SKM-1 (cell line): ENCODE data around the gene SLC35B4.

ENCODE experiments used
- DNase-seq: peaks from one replicate; lab custom pipeline; 2025; ENCODE audit not compliant: unreplicated experiment; lab: John Stamatoyannopoulos, UW

Gene SLC35B4

GRCh38 chr7:134316539-134317344 lies at the start of gene SLC35B4:
SLC35B4 (minus strand) TSS chr7:134316930; CDS start chr7:134316751, 179 bp downstream.
- DNase-seq = peak; percentile 94

- DNase-seq = no peak
Measured at GRCh38 chr7:134366481-134366880, 49.8 kb upstream of the SLC35B4 start.

GRCh38 chr7:134365341-134366054 lies 48.8 kb upstream of the SLC35B4 start:
- no peak for DNase-seq

GRCh38 chr7:134364619-134365037 lies 47.9 kb upstream of the SLC35B4 start:
- no peak for DNase-seq

GRCh38 chr7:134362587-134363483 lies 46.1 kb upstream of the SLC35B4 start:
- no peak for DNase-seq

DNA sequence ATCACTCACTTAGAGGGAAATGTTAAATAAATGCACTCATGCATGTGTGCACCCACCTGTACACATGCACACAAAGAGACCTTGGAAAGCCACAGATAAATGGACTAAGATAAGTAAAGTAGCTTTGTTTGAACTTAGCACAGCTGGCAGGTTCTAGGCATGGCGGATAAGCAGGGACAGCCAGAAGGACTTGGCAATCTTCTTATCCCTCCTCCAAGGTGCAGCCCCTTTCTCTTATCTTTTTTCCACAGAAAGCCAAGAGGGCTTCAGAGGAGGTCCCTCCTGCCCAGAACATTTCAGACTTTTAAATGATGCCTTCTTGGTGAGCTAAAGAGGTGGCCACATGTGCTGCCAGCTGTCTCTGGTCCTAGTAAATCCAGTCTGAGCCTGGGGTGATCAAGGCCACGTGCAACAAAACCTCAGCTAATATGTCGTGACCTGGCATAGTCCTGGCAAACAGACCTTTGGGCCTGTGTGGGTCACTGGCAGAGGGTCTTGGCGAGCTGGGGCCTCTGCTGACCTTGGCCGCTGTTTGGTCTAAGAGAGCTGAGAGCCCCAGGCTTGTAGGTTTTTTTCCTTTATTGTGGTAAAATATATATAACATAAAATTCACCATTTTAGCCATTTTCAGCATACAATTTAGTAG lies 43.2 kb upstream of the SLC35B4 start:
- no peak for DNase-seq

DNA sequence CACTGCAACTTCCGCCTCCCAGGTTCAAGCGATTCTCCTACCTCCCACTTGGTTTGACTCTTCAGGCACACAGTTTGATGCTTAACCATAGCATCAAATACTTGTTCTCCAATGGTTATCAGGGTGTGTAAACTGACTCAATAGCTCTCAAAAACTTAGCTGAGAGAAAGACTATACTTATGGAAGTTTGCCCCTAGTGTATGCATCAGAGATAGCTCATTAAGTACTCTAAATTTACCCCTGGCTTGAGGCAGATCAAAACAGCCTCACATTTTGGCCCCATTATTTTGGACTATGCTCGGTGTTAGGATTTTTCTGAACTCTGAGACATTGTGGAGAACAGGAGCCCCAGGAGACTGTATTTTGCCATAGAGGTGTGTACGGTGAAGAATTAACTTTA lies 40.8 kb upstream of the SLC35B4 start:
- no peak for DNase-seq

DNA sequence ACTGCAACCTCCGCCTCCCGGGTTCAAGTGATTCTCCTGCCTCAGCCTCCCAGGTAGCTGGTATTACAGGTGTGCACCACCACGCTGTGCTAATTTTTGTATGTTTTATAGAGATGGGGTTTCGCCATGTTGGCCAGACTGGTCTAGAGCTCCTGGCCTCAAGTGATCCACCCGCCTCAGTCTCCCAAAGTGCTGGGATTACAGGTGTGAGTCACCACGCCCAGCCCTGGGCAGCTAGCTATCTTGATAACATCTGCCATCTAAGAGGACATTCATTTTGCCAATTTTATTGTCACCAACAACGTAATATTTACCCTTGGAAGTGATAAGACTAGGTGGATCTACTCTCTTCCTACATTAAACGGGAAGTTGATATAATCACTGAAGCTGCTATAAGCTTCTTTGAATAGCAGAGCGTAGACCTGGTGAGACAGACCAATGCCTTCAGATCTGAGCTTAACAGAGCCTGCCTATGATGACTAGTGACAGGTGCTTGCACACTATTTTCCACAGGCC lies 39.7 kb upstream of the SLC35B4 start:
- DNase-seq = no peak

DNA sequence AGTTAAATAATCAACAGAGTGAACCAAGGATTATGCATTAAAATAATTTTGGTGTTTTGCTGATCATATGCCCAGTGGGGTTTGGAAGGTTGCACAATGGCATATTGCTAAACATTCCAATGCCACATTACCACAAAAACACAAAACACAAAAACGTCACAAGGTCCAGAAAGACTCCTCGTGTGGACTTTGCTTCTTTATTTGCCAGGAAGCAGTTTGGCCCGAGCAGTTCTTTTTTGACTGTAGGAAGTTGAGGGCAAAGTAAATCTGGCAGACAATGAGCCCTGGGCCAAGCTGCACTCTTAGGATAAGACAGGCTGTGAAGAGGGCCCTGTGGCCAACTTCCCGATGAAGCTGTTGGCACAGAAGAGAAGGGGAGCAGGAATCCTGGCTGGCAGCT lies 39.2 kb upstream of the SLC35B4 start:
- DNase-seq = no peak

GRCh38 chr7:134355004-134355525 lies 38.3 kb upstream of the SLC35B4 start:
- no peak for DNase-seq

DNA sequence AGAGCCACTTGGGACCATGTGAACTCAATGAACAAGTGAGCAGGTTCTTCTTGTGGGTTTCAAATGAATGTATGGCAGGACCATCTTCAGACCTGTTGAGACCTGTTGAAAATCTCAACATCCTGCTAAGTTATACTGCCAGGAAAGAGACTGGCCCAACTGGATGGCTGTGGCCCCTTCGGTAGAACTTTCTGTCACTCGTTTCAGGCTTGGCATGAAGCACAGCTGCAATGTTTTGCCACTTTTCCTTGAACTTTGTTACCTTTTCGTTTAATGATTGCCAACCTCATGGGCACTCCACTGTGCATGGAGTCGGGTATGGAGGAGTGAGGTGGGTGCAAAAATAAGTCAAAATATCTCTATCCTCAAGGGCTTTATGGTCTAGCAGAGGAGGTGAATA lies 36.7 kb upstream of the SLC35B4 start:
- no peak for DNase-seq

GRCh38 chr7:134351424-134351823 lies 34.7 kb upstream of the SLC35B4 start:
- DNase-seq = no peak

GRCh38 chr7:134350709-134351108 lies 34.0 kb upstream of the SLC35B4 start:
- DNase-seq = no peak

DNA sequence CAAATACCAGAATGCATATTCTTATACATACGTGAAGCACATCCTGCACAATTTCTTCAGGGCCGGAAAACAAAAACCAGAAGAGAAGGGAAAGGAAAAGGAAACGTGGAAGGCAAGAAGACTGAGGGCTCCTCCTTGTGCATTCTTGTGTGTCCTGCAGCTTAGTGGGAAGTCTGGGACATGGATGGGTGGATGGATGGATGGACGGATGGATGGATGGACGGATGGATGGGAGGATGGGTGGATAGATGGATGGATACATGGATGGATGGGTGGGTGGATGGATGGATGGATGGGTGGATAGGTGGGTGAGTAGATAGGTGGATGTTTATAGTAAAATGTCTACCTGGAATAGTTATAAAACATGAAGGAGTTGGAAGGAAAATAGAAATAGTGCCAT lies 30.8 kb upstream of the SLC35B4 start:
- no peak for DNase-seq

GRCh38 chr7:134343796-134344195 lies 27.1 kb upstream of the SLC35B4 start:
- no peak for DNase-seq

DNA sequence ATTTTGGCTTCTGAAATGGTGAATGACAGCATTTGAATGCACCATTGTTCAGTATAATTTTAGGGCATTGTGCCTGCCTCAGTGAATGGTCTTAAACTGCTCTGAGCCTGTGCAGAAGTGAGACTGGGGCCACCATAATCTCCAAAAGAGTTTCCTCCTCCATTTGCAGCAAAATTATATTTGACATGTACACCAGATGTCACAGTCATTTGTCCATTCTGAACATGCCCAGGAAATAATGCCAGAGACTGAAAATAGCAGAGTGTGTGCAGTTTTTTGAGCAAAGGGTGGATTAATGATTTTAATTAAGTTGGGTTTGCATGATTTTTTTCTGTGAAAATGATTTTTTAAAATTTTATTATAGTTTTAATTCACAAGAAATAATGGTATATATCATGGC lies 26.4 kb upstream of the SLC35B4 start:
- no peak for DNase-seq

GRCh38 chr7:134339475-134339874 lies 22.7 kb upstream of the SLC35B4 start:
- DNase-seq = no peak

GRCh38 chr7:134337980-134338379 lies 21.2 kb upstream of the SLC35B4 start:
- no peak for DNase-seq

DNA sequence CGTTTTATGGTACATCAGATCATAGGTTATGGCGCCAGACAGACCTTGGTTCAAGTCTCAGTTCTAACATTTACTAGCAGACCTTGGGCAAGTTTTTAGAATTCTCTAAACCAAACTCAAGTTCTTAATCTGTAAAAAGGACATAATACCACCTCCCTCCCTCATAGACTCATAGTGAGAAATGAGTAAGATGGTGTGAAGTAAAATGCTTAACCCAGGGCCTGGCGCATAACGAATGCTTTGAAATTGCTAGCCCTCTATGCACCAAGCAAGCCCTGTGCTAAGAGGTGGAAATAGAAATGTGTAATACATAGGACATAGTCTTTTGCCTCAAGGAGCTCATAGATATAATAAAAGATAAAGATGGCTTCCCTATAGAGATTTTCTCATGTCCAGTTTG lies 17.7 kb upstream of the SLC35B4 start:
- no peak for DNase-seq

DNA sequence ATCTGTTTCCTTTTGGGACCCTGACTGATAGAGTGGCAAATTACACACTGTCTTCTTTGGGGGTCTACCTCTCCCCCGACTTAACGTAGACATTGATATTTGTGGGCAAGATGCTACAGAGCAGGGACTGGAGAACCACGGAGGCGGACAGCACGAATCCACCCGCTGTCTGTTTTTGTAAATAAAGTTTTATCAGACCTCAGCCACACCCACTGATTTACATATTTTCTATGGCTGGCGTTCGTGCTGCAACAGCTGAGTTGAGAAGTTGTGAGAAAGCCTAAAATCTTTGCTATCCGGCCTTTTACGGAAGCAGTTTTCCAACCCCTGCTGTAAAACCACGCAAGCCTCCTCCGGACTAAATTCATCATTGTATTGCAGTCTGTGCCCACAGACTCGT lies 17.2 kb upstream of the SLC35B4 start:
- DNase-seq = no peak
